ENCODE measurements around the gene C11orf91.
"Not testable (repeated sequence)": the region's sequence is repeated elsewhere in the genome, so short reads cannot be mapped to it uniquely, and the experiment has no call there.

C11orf91 gene

DNA sequence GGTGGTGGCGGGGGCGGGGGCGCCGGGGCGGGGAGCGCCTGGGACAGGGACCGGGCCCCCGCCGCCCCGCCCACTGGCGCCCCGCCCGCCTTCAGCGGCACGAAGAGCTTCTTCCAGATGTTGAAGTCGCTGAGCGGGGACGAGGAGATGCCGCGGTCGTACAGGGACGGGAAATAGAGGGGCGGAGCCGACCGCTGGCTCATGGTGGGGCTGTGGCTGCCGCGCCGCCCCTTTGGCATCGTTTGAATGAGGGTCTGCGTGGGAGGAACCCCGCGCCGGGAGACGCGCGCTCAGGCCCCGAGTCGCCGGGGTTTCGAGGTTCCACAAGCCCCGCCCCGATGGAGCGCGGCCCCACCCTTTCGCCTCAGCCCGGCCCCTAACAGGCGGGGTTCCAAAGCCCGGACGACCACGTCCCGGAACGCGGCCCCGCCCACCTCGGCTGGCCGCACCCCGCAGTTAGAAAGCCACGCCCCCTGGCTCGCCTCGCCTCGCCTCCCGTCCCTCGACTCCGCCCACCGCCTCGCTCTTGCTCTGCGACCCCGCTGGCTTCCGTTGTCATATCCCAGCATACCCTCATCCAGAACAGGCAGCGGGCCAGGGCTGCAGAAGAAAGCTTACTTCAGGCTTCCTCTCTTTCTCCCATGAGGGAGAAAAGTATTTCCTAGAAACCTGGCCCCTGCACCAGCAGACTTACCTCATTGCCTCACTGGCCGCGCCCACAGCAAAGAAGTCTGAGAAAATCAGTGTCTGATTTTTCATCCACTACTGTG lies at the start of gene C11orf91:
Gene C11orf91 (minus strand): TSS at position 325 of the 770 bp plus-strand sequence. CDS start 86 bp downstream, at position 239.
- peak; percentile 93 for DNase-seq

DNA sequence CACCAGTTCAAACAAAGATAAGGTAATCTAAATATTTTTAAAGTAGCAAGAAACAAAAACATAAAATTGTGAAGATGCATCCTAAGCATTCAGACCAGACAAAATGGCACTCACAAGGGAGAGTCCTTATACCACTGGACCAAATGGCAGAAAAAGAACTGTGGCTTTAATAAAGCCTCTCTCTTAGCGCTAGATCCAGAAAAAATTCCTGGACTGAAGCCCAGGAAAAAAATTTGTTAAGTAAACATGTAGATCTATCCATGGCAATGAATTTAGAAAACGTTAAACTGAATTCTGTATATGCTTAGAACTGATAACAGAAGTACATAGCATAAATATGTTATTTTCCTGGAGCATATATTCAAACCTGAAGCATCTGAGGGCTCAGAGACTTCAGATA lies 47.4 kb upstream of the C11orf91 start:
- no peak for DNase-seq

DNA sequence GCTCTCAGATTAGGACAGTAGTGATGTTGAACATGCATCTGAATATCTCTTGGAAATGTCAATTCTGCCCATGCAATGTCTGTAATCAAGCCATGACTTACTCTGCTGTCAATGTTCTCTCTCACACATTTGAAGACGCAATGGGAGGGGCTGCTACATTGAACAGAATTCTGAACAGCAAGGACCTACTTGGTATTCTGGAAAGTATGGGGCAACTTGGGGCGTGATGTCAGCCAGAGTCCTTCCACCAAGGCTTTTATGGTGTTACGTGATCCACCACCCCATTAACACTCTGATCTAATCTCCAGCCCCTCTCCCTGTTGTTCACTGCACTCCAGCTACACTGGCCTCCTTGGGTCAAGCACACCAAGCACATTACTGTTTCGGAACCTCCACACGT lies 42.7 kb upstream of the C11orf91 start:
- DNase-seq: no peak

DNA sequence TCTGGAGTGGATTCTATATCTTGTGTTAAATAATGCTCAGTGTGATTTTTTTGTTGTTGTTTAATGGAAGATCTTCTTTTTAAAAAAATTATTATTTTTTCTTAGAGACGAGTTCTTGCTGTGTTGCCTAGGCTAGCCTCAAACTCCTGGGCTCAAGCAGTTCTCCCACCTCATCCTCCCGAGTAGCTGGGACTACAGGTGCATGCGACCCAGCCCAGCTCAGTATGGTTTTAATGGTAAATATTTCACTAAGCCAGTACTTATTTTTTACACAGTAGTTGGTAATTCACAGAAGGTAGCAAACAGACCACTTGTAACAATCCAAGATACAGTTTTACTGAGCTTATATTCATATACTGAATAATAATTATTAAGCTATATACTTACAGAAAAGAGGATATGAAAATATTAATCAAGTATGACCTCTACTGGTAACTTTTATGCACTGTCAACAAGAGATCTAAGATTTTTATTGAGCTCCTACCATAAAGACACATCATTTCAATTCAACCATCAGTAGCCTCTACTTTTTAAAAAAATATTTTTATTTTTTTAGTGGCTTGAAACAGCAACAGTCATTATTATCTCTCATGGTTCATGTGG lies 41.7 kb upstream of the C11orf91 start:
- DNase-seq: no peak

DNA sequence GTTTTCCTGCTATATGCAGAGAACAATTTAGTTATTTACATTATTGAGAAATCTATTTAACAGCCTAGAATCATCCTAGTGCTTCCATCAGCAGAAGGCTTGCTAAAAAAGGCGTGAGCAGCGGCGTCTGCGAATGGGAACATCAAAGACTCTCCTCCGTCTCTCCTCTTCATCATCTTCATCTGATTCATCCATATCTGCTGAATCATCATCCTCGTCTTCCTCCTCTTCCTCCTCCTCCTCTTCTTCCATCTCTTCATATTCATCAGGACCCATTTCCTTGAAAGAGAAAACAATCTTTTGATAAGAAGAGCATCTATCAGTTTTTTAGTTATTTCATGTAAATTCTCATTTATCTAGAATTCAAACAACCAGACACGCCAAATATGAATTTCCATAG lies 41.2 kb upstream of the C11orf91 start:
- DNase-seq: no peak

GRCh38 chr11:33737362-33737821 lies 36.8 kb upstream of the C11orf91 start:
- no peak for DNase-seq

GRCh38 chr11:33736148-33736812 lies 35.7 kb upstream of the C11orf91 start, which contains the start of gene CD59:
TSS of gene CD59 (minus strand) at chr11:33736423. CDS start at chr11:33722445, 13,978 bp downstream.
- DNase-seq: peak; percentile 92

DNA sequence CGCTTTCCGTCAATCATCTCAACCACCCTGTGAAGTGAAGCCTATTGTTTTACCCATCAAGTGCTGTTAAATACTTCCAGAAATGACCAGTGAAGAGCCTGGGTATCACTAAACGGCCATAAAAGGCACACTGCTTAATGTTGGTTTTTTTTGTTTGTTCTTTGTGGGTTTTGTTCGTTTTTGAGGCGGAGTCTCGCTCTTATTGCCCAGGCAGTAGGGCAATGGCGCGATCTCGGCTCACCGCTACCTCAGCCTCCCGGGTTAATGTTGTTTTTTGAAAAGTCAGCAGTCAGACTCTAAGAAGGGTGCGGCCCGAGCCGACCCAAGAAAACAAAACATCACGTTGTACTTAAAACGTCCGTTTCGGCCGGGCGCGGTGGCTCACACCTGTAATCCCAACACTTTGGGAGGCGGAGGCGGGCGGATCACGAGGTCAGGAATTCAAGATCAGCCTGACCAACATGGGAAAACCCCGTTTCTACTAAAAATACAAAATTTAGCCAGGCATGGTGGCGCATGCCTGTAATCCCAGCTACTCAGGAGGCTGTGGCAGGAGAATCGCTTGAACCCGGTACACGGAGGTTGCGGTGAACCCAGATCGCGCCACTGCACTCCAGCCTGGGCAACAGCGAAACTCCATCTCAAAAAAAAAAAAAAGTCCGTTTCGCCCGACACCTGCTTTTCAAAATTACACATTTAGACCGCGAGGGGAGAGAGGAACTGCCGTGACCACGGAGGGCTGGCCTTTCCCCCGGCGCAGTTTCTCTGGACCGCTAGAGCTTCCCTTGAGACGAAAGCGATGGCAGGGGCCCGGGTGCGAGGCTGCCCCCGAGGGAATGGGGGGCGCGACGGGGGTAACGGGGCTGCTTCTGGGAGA lies 34.9 kb upstream of the C11orf91 start:
- peak; percentile 26 for DNase-seq

DNA sequence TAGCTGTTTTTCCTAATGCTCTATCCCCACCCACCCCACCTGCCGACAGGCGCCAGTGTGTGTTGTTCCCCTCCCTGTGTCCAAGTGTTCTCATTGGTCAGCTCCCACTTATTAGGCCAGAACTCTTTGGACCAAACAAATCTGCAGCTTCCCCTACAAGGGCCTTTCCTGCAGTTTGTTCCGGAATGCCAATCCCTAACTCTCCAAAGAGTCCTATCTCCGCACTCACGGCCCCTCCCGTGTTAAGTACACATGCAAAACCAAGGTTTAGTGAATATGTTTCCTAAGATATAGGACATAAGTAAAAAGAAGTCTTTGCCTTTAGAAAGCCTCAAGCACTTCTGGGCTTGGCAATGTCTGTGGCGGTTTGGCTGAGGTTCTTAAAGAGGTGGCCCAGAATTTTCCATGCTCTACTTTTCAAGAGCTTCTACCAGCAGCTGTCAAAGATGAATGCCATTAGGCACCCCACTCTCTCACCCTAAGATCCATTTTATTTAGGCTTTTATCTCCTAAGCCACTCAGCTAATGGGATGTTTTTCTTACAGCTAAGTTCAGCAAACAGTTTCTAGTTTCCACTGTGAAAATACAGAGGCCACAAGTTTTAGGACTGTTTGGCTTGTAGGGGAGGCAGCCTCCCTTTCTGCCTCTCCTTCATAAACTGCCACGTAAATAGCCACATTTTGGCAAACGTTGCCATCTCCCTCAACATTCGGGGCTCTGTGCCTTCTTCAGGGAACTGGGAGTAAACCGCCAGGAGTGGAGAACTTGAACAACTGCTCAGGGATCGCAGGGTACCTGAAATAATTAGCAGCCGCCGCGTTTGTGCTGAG lies 34.0 kb upstream of the C11orf91 start:
- no peak for DNase-seq

GRCh38 chr11:33733980-33734379 lies 33.4 kb upstream of the C11orf91 start:
- no peak for DNase-seq

DNA sequence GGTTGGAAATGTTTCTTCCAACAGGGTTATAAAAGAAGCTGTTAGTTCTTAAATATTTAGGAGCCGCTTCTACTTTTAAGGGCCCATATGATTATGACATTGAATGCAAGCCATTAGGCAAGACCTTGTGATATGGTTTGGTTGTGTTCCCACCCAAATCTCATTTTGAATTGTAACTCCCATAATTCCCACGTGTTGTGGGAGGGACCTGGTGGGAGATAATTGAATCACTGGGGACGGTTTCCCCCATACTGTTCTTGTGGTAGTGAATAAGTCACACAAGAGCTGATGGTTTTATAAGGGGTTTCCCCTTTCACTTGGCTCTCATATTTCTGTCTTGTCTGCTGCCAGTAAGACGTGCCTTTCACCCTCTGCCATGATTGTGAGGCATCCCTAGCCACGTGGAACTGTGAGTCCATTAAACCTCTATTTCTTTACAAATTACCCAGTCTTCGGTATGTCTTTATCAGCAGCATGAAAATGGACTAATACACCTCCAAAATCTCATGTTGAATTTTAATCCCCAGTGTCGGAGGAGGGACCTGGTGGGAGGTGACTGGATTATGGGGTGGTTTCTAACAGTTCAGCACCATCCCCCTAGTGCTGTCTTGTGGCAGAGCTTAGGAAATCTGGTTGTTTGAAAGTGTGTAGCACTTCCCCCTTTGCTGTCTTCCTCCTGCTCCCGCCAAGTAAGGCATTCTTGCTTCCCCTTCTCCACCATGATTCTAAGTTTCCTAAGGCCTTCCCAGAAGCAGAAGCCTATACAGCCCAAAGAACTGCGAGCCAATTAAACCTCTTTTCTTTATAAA lies 31.3 kb upstream of the C11orf91 start:
- no peak for DNase-seq

- DNase-seq: no peak
These were observed 30.1 kb upstream of the C11orf91 start for GRCh38 chr11:33730716-33731115.

DNA sequence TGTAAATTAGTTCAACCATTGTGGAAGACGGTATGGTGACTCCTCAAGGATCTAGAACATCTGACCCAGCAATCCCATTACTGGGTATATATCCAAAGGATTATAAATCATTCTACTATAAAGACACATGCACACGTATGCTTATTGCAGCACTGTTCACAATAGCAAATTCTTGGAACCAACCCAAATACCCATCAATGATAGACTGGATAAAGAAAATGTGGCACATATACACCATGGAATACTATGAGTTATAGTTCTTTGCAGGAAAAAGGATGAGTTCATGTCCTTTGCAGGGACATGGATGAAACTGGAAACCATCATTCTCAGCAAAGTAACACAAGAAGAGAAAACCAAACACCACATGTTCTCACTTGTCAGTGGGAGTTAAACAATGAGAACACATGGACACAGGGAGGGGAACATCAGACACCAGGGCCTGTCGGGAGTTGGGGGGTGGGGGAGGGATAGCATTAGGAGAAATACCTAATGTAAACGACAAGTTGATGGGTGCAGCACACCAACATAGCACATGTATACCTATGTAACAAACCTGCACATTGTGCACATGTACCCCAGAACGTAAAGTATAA lies 28.5 kb upstream of the C11orf91 start:
- not testable (repeated sequence) for DNase-seq

GRCh38 chr11:33727539-33727938 lies 26.9 kb upstream of the C11orf91 start:
- DNase-seq: not testable (repeated sequence)

DNA sequence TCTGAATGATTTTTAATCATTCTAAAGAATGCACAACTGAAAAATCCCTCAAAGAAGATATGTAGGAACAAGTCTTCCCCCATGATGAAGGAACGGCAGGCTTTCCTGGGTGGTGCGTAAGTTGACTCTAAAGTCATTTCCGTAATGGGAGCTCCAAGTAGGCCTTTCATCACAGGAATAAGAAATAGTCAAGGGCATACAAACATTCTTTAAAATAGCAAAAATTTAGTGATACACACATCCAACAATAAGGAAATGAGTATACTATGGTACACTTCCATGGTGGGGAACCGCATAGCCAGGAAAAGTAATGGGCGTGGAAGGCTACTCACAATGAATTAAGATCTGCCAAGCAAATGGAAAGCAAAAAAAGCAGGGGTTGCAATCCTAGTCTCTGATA lies 24.9 kb upstream of the C11orf91 start:
- no peak for DNase-seq

DNA sequence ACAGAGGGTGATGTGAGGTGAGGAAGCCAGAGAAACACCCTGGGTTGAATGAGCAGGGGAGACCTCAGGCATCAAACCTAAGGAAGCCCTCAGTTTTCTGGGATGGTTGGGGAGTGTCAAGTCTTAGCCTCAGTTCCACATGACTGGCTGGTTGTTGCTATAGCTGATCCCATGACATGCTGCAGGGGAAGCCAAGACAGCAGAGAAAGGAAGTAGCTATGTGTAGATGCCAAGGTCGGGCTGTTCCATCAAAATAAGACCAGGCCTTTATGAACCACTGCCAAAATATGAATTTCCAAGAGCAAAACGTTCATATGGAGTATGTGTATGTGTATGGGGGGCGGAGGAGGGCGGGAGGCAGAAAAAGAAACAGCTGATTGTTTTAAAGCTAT lies 24.0 kb upstream of the C11orf91 start:
- DNase-seq: no peak

- DNase-seq: no peak
These were observed 22.7 kb upstream of the C11orf91 start for GRCh38 chr11:33723238-33723881.

DNA sequence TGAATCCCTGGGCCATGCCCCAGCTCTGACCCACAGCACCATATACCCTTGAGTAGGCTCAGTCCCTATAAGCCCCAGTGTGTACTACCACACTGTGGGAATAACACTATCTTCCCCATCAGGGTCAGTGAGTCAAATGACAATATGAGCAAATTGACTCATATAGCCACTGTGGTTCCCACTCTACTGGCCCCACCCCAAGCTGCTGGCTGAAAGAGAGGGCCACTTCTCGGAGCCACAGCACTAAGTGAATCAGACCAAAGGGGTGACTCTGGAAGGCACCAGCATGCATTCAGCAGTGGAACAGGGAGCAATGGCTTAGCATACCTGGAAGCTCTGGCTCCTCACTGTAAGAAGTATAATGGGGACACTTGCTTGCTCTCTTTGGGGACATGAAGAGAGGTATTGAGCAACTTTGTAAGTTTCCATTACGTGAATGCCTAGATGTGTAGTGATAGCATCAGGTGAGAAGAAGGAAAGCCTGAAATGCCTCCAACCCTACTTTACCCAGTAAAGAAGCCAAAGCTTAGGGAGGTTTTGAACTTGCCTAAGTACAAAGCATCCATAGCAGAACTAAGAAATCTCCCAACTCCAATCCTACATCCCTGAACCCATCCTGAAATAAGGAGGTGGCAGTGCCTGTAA lies 22.1 kb upstream of the C11orf91 start:
- DNase-seq: no peak

DNA sequence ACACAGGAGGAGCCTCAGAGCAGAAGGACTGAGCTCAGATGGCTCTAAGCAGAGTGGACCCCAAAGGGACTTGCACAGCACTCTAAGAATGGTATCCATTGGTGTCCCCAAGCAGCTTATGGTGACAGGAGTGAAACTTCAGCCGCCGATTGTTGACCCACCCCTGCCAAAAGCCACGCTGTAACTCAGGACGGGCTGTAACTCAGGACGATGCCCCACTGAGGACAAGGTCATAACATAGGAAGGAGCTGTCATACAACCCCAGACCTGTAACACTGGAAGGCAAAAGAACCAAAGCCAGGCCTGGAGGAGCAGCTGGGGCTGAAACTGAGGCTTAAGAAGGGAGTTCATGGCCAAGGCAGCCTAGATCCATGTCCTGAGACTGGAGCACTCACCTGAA lies 21.4 kb upstream of the C11orf91 start:
- DNase-seq: no peak

DNA sequence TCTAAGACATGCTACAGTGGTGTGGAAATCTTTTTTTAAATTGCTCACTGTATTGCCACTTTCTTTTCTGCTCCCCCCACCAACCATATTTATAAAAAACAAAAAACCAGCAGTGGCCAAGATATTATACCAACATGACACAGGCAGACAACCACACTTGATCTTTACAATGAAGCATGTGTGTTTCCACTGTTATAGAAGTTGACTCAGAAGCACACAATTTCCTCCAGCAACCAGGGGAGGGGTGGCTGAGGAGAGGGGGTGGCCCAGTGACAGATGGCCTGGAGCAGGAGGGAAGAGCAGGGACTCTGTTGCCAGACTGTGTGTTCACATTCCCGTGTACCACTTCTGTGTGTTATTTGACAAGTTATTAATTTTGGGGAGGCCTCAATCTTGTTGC lies 20.8 kb upstream of the C11orf91 start:
- no peak for DNase-seq
